GM21390 (cell line): ENCODE measurements around the gene DOC2B.

ENCODE experiments used
- ATAC-seq: cut with Tn5 transposase; IDR thresholded peaks from one replicate; pipeline ENCODE4 v1.9.1; 2021; ENCODE audit not compliant: unreplicated experiment

DOC2B gene

DNA sequence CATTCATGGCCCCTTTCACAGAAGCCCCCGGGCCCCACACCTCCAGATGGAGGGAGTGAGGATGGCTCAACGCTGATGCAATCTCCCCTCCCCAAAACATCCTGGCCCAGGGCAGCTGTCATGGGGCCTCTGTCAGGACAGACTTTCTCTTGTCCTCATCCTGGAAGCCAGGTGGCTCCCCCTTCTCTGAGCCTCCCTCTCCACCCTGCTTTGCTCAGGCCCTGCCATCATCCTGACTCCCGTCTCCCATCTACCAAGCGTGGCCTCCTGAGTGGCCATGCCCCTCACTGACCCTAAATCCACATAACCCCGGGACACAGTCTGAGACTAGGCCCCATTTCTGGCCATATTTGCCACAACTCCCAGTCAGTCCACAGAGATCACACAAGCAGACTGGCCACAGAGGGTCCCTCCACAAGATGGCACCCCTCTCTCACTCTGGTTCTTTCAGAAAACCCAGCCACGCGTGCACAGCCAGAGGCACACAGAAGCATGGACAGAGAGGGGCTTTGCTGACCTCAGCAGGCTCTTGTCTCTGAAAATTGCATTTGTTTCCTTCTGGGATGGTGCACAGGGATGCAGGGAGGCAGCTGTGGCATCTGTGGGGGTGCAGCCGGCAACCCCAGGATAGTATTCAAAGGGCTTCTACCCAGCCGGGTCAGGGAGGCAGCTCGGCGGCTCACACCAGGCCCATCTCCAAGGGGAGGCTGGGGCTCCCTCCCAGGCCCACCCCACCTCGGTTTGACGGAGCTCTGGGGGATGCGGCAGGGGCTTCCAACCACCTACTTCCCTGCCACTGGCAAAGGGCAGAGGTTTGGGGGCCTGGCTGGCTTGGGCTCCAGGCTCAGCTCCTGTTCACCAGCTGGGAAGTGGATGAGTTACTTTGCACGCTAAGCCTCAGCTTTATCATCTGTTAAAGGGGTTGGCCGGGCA is 16.9 kb downstream of the DOC2B start:
- no peak for ATAC-seq

DNA sequence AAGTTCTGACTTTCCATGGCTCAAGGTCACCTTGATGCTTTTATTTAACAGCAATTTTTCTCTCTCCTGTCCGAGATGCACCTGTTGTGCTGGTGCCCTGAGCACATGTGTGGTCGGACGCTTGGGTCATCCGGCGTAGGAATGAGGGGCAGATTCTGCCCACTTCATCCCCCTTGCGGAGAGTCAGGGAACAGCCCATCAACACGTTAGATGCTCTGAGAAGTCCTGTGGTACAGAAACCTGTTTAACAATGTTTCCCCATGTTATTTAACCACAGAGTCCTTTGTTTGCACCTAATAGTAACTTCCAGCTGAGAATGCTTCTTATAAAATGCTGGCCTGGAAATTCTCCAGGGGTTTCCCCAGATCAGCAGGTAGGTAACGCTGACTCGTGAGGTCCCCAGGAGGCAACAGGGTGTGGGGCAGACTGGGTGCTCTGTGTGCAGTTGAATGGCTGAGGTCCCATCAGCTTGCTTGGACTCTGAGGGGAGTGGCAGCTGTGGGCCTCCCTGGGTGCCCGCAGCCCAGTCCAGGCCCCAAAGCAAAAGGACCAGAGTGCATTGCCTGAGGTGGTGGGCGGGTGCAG is 17.8 kb downstream of the DOC2B start:
- no peak for ATAC-seq

DNA sequence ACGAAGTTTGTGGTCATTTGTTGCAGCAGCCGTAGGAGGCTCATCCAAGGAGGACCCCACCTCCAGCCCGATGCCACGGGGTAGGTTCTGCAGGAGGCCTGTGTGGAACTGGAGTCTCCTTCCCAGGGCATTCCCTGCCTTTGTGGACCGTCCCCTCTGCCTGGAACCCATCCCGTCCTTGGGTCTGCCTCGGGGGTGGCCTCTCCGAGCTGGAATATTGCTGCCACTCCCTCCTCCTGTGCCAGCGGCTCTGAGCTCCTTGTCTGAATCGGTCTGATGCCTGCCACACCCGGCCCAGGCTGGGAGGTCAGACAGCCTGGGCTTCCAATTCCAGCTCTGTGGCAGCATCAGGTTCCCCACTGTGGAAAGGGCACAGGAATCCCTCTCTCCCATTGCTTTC is 18.8 kb downstream of the DOC2B start:
- ATAC-seq, result no peak

DNA sequence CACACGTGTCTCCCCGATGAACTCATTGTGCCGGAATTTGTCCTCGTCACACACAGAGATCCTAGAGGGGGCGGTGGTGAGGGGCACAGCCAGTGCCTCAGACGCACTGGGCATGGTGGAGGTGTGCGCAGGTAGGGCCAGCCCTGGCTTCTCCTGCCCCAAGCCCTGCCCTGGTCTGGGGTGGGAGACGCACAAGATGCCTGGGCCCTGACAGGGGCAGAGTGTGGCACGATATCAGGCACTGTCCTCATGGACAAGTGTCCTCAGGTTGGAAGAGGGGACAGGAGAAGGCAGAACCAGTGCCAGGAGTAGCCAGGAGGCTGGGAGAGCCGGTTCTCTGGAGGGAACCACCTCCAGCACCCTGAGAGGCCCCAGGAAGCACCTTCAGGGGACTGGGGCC is 20.0 kb downstream of the DOC2B start:
- ATAC-seq, result no peak

DNA sequence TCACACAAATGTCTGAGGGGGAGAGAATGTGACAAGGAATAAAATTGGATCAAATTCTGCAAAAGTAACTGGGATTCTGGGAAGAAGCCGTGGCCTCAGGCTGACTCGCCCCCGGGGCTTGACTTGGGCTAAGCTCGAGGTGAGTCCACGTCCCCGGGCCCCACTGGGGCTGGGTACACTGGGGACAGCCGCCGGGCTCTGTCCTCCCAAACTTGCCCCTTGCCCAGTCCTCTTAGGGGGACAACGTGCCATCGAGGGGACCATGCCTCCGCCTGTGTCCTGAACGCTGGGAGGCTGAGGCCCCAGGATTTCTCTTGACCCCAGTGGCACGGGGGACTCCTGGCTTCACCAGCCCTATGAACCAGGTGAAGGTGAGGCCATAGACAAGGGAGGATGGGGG is 21.1 kb downstream of the DOC2B start:
- no peak for ATAC-seq

DNA sequence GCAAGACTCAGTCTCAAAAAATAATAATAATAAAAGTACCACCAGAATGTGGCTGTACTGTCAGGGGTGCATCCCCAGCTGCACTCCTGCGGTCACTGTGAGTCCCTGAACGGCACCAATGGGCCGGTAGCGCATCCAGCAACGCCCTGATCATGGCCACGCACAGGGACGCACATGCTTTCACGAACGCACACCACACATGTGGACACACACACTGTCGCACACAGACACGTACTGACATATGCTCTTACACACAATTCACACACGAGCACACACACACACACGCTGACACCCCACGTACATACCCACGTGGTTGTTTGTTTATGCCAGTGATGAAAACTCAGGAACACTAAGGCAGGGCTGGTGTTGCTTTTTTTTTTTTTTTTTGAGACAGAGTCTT is 21.8 kb downstream of the DOC2B start:
- ATAC-seq, result no peak

DNA sequence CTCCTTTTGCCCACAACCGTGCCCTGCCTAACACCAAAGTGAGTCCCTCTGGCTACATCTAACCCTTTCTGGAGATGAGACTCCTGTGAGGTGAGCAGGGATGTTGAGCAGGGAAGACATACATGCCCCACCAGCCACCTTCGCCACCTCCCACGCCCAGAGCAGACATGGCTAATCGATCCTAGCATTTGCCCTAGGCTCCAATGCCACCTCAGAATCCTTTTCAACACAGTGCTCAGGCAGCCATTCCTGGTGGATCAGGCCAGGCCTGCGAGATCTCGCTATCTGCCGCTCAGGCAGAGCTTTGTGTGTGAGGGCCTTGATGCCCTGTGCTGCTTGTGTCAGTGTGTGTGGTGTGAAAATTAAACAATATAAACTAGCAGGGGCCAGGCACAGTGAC is 23.1 kb downstream of the DOC2B start:
- ATAC-seq, result no peak

DNA sequence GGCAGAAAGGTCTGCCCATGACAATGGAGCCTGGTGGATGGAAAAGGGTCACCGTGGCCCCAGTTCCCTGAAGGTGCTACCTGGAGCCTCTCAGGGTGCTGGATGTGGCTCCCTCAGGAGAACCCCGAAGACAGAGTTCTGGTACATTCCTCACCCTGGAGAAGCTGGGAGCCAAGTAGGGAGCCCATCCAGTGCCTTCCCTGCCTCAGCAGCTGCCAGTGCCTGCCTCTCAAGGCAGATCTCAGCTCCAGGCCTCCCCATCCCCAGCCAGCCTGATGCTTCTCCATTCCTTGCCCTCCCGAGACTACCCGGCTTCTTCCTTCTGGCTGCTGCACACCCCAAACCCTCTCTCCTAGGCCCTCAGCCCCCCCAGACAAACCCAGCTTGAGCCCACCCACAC is 23.5 kb downstream of the DOC2B start:
- ATAC-seq, result no peak

DNA sequence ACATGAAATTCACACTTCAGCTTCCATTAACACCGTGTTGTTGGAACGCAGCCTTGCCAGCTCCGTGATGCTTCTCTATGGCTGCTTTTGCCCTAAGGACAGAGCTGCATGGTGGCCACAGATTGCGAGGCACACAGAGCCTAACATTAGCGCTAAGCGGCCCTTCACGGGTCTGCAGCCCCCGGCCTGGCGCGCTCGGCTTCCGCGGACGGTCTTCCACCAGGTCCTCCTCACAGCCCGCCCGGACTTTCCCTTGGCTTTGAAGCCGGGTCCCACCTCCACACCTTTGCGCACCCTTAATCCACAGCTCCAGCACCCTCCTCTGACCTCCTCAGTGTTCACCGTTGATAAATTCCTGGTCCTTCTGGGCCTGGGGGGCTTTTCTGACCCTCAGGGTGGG is 24.5 kb downstream of the DOC2B start:
- no peak for ATAC-seq

DNA sequence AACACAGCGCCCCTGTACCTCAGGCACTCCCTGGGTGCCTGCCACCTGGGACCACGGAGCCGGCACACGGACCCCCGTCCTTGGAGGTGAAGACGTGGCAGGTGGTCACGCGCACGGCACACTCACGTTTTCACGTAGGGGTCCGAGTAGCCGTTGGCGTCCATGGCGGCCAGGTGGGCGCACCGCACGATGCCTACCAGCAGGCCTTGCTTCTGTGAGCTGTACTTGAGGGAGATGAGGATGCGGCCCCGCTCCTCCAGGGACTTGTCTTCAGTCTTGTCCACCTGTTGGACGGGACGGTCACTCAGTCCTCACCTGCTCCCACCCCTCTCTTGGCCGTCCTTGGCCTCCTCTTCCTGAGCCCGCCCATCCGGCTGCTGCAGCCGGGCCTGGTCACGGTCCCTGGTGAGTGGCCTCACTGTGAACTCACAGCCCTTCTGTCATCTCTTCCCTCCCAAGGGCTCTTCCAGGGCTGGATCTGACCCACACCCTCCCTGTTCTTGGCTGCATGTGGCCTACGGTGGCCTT is 25.3 kb downstream of the DOC2B start:
- no peak for ATAC-seq

DNA sequence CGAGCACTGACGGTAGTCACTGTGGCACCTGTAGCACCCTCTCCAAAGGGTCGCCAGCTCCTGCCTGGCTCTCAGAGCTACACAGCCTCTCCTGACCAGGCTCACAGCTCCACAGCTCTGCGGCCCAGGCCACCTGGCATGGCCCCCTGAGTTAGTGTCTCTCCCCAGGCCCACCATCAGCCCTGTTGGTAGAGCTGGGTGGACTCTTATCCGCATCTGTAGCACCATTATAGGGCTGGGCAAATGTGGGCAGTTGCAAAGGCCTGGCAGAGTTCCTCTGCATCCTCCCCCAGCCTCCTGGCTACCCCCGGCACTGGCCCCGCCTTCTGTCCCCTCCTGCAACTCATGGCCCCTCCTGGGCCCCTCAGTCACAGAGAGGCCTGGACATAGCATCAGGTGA is 25.9 kb downstream of the DOC2B start:
- ATAC-seq, result no peak

DNA sequence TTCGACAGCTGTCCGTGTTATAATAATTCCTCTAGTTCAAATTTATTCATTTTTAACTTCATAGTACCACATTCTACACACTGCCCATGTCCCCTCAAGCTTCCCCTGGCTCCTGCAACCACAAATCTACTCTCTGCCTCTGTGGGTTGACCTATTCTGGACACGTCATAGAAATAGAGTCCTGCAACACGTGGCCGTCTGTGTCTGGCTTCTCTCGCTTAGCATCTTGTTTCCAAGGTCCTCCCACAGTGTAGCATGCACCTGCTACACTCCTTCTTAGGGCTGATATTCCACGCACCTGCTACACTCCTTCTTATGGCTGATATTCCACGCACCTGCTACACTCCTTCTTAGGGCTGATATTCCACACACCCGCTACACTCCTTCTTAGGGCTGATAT is 27.6 kb downstream of the DOC2B start:
- ATAC-seq, result no peak

DNA sequence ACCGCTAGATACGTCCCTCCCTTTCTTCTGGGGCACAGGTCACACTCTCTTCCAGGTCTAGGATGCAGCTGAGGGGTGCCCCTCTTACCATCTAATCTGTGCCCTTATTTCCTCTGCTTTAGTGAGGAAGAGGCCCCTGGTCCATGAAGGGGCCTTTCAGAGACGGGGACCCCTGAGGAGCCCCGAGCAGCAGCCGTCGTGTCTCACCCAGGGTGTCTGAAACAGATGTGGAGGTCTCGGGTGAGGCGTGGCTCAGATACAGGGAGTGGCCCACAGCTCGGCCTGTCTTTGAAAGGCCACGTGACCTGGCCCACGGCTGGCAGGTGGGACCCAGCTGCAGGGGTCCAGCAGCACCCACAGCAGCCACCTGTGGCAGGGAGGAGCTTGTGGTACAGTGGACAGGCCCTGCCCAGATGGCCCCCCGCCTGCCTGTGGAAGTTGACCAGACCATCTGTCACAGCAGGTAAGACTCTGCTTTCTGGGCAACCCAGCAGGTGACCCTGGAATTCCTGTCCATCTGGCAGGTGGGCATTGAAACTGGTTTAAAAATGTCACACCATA is 28.5 kb downstream of the DOC2B start:
- ATAC-seq, result no peak

DNA sequence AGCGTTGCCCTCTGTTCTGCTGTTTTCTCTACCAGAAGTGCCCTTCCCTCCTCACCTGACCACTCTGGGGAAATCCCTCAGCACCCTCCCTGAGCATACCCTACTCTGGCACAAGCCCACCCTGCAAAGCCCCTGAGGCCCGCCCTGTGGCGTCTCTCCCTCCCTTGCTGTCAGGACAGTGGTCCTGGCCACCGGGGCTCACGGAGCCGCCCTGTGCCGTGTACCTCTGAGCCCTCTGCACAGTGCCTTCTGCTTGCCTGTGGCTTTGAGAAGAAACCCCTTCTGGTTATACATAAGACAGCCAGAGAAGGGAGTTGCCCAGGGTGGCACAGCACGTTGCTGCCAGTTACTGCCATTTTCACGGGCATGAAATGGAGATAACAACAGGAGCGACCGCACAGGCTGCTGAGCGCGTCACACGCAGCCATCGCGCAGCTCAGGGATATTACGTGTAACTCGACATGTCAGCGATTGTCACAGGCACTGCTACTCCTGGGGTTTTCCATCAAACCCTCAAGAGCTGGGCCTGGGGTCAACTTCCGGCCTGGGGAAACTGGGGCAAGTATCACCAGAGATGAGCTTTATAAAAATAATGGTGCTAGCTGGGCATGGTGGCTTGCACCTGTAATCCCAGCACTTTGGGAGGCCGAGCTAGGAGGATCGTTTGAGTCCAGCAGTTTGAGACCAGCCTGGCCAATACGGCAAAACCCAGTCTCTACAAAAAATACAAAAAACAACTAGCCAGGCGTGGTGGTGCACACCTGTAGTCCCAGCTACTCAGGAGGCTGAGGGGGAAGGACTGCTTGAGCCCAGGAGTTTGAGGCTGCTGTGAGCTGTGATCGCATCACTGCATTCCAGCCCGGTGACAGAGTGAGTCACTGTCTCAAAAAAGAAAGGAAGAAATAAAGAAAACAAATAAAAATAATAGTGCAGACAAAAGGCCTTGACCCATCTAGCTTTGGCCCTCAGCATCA is 29.3 kb downstream of the DOC2B start:
- ATAC-seq, result no peak

DNA sequence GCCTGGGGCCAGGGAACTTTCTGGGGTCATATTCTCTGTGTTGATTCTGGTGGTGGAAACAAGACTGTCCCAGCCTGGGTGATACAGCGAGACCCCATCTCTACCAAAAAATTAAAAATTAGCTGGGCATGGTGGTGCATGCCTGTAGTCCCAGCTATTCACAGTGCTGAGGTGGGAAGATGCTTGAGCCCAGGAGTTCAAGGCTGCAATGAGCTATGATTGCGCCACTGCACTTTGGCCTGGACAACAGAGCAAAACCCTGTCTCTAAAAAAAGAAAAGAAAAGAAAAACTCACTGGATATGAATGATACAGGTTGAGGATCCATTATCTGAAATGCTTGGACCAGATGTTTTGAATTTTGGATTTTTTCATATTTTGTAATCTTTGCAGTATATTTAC is 30.4 kb downstream of the DOC2B start:
- no peak for ATAC-seq

DNA sequence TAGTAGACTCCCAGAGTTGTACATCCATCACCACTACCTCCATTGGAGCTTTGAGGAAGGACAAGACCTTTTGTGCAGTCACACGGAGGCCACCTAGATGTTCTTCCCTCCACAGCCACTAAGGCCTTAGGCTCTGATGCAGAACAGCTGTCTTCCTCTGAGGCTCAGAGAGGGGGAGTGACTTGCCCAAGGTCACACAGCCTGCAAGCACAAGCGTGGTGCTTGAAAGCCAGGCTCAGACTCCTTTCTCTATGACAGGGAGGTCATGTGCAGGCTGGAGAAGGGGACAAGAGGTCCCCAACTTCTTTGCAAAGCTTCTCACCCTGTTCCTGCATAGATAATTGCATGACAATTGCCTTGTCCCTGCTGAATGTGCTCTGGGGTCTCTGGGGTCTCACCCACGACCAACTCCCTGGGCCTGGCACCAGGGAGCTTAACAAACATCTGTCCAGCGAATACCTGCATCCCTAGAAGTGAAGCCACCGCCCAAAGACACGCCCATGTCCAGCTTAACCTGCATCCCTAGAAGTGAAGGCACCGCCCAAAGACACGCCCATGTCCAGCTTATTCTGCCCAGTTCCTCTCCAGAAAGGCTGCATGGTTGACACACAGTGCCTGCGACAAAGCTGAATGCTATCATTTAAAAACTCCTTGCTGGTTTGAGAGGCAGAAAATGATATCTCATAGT is 31.4 kb downstream of the DOC2B start:
- ATAC-seq, result no peak

DNA sequence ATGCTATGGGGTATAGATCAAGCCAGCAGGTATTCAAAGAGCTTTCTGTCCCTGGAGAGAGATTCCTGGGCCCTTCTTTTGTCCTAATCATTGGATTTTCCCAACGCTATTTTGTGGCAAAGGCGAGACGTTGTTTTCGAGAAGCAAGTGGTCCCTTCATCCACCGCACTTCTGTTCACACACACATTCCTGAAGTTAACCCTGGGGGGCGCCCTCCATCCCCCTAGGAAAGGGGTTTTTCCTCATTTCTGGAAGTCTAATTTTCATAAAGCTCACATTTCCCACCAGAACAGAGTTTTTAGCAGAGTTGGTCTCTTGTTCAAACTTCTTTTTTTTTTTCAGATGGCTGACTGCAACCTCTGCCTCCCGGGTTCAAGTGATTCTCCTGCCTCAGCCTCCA is 32.2 kb downstream of the DOC2B start:
- ATAC-seq, result no peak

DNA sequence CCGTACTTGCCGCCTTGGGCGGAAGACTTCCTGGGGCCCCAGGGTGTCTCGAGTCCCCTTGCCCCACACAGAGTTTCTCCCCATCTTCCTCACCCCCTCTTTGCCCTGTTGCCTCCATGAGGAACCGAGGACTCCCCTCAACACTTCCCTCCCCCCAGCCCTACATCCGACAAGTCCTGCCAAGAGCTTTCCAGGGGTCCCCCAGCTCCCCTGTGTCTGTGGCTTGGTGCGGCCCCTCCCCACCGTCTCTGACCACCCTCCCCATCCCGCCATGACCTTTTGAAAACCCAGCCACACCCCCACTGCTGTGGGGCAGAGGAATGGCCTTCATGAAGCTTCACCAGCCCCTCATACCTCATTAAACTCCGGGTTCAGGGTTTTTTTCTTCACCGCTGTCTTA is 32.7 kb downstream of the DOC2B start:
- ATAC-seq, result no peak

DNA sequence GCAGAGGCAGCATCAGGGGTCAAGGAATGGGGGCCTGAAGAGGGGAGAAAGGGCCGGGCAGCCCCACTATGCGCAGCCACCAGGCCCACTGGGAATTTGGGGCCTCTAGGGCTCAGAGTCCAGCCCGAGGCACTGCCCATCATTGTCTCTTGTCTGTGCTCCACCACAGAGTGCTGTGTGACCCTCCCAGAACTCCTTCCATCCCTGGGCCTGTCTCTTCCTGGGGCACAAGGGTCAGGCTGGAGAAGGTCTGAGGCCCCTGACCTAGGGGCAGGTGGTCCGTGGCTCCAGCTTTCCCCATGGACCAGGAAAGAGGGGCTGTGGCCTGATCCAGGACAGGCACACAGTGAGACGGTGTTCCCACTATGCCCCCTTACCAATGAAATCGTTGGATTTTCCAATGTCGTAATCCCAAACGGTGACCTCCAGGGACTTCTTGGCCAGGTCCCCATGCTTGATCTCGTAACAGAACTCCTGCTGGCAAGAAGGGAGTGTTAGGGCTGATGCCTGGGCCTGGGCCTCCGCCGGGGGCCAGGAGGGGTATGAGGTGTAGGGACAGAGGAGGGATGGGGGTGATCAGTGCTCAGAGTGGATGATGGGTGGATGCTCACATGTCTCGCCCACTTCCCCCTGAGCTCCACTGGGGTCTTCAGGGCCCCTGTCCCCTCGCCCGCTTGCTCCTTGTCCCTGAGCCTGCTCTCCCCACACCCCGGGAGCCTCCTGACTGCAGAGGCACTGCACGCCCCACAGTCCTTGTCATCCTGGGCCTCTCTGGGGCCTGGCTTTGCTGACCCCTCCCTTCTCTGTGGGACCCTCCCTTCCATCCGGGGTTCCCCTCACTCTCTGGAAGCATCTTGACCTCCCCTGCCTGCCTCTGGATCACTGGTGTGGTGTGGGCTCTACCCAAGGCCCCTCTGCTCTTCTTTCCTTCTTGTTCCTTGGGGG is 33.4 kb downstream of the DOC2B start:
- ATAC-seq, result no peak
